ENCODE measurements around the gene RAB5B.
"Not testable (repeated sequence)": the region's sequence is repeated elsewhere in the genome, so short reads cannot be mapped to it uniquely, and the experiment has no call there.

RAB5B gene

GRCh38 chr12:56040963-56041551, 67.2 kb downstream of the RAB5B start:
- H3K36me3 ChIP-seq (ENCODE audit: control insufficient read depth, insufficient read depth, low read length) = peaks cover 45% of the 10 kb centered on the region
- peaks cover 8% of the 10 kb centered on the region for H3K4me1 ChIP-seq (ENCODE audit: control insufficient read depth, insufficient read depth, low read length, poor library complexity, severe bottlenecking)
- H3K4me3 ChIP-seq (ENCODE audit: extremely low read depth, insufficient read depth, low read length, poor library complexity, severe bottlenecking) = peak overlapping the region; percentile 94
- no peaks in the 10 kb centered on the region for H3K9me3 ChIP-seq (ENCODE audit: control insufficient read depth, low read length)
- peak overlapping the region; percentile 98 for H3K27ac ChIP-seq (ENCODE audit: low read depth, low read length, severe bottlenecking)
- WGBS, 2 experiments (ENCODE audit: insufficient coverage in 2 of 2) = 40 to 53% methylated on average over 6 to 9 of the region's 14 CpGs

- Histone ChIP-seq H3K9me3 (ENCODE audit: control insufficient read depth, low read length) (no peaks in the 10 kb centered on the region), H3K4me3 (ENCODE audit: extremely low read depth, insufficient read depth, low read length, poor library complexity, severe bottlenecking) (peak within 1 kb of the TSS; percentile 94), H3K4me1 (ENCODE audit: control insufficient read depth, insufficient read depth, low read length, poor library complexity, severe bottlenecking) (peaks cover 8% of the 10 kb centered on the region), H3K27ac (ENCODE audit: low read depth, low read length, severe bottlenecking) (peak within 1 kb of the TSS; percentile 98), H3K36me3 (ENCODE audit: control insufficient read depth, insufficient read depth, low read length) (peaks cover 38% of the 10 kb centered on the region)
- WGBS, 2 experiments (ENCODE audit: insufficient coverage in 2 of 2) = 0% methylated on average over 24 to 33 of the region's 50 CpGs
Observed at GRCh38 chr12:56041552-56042429, 67.9 kb downstream of the RAB5B start, which contains the start of gene RPS26. Gene RPS26 (plus strand): TSS chr12:56041918. CDS start chr12:56042167, 249 bp downstream.

GRCh38 chr12:56042430-56042813, 68.5 kb downstream of the RAB5B start:
- WGBS, 2 experiments (ENCODE audit: insufficient coverage in 2 of 2) = 0 to 2% methylated on average over 7 to 12 of the region's 20 CpGs
- not testable (repeated sequence) for H3K9me3 ChIP-seq (ENCODE audit: control insufficient read depth, low read length); H3K4me1 ChIP-seq (ENCODE audit: control insufficient read depth, insufficient read depth, low read length, poor library complexity, severe bottlenecking)
- Histone ChIP-seq H3K36me3 (ENCODE audit: control insufficient read depth, insufficient read depth, low read length) (peaks cover 37% of the 10 kb centered on the region), H3K27ac (ENCODE audit: low read depth, low read length, severe bottlenecking) (peak overlapping the region; percentile 98), H3K4me3 (ENCODE audit: extremely low read depth, insufficient read depth, low read length, poor library complexity, severe bottlenecking) (peak overlapping the region; percentile 94)

GRCh38 chr12:56042843-56043242, 69.0 kb downstream of the RAB5B start:
- peak overlapping the region; percentile 94 for H3K4me3 ChIP-seq (ENCODE audit: extremely low read depth, insufficient read depth, low read length, poor library complexity, severe bottlenecking)
- H3K27ac ChIP-seq (ENCODE audit: low read depth, low read length, severe bottlenecking) = no peak overlapping the region
- 41 to 56% methylated on average over 8 to 9 of the region's 9 CpGs for WGBS, 2 experiments (ENCODE audit: insufficient coverage in 2 of 2)

More at GRCh38 chr12:56042843-56043242, 69.0 kb downstream of the RAB5B start:
- peaks cover 37% of the 10 kb centered on the region for H3K36me3 ChIP-seq (ENCODE audit: control insufficient read depth, insufficient read depth, low read length)
- no peaks in the 10 kb centered on the region for H3K9me3 ChIP-seq (ENCODE audit: control insufficient read depth, low read length)
- peaks cover 8% of the 10 kb centered on the region for H3K4me1 ChIP-seq (ENCODE audit: control insufficient read depth, insufficient read depth, low read length, poor library complexity, severe bottlenecking)

Data from mesodermal cell (in vitro differentiated cells).